GM18511 (cell line): ENCODE results near the gene ALOX15.
"Not testable (repeated sequence)": the region's sequence is repeated elsewhere in the genome, so short reads cannot be mapped to it uniquely, and the experiment has no call there.

ENCODE experiments used
- ATAC-seq: cut with Tn5 transposase; IDR thresholded peaks from one replicate; pipeline ENCODE4 v1.9.1; 2021; ENCODE audit warnings: mild to moderate bottlenecking, moderate library complexity; ENCODE audit not compliant: unreplicated experiment

Gene ALOX15

DNA sequence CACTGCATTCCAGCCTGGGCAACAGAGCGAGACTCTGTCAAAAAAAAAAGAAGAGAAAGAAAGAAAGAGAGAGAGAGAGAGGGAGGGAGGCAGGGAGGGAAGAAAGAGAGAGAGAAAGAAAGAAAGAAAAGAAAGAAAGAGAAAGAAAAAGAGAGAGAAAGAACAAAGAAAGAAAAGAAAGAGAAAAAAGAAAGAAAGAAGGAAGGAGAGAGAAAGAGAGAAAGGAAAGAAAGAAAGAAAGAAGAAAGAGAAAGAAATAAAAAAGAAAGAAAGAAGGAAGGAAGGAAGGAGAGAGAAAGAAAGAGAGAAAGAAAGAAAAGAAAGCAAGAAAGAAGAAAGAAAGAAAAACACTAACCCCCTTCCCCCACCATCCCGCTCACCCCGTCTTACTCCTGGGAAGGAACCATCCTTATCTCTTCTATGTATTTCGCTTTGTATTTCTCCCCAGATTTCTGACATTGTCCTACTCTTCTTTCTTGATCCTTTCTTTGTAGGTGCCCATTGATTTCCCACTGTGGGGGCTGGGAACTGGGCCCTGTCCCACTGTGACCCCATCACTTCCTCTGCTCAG, 20.9 kb downstream of the ALOX15 start:
- ATAC-seq, result no peak

GRCh38 chr17:4617590-4618351, 23.7 kb downstream of the ALOX15 start:
- no peak for ATAC-seq

GRCh38 chr17:4617090-4617489, 24.4 kb downstream of the ALOX15 start:
- ATAC-seq, result no peak

- ATAC-seq, result no peak
These were observed 25.0 kb downstream of the ALOX15 start for GRCh38 chr17:4616476-4616875.

GRCh38 chr17:4610656-4611055, 30.8 kb downstream of the ALOX15 start:
- no peak for ATAC-seq

DNA sequence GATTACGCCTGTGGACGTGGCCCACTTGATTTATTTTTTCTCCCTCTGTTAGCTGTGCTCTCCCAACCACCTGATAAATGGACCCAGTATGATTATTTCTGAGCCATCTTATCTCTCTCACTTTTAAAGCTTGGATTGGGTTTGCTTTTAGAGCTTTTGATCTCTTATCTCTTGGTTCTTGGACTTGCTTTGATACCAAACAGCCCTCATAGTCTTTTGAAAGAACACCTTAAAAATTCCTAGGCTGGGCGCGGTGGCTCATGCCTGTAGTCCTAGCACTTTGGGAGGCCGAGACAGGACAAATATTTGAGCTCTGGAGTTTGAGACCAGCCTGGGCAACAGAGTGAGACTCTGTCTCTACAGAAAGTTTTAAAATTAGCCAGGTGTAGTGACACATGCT, 31.3 kb downstream of the ALOX15 start:
- ATAC-seq, result no peak

DNA sequence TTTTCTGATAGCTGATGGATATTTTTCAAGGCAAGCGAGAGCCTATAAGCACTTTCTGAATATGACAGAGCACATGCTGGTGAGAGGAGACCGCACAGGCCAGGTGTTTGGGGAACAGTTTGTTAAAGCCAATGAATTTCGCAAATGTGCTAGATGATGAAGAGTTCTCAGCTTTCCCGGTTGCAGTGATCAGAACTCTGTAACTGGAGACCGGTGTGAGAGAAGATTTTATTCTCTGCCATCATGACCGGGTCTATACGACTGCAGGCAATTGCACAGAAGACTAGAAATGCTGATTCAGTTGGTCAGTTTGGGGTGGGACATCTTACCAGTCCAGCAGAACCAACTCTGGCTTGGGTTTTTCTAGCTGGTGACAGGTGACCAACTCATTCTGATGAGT, 31.7 kb downstream of the ALOX15 start:
- no peak for ATAC-seq

GRCh38 chr17:4607773-4608187, 33.7 kb downstream of the ALOX15 start:
- no peak for ATAC-seq

GRCh38 chr17:4607261-4607741, 34.2 kb downstream of the ALOX15 start:
- no peak for ATAC-seq

DNA sequence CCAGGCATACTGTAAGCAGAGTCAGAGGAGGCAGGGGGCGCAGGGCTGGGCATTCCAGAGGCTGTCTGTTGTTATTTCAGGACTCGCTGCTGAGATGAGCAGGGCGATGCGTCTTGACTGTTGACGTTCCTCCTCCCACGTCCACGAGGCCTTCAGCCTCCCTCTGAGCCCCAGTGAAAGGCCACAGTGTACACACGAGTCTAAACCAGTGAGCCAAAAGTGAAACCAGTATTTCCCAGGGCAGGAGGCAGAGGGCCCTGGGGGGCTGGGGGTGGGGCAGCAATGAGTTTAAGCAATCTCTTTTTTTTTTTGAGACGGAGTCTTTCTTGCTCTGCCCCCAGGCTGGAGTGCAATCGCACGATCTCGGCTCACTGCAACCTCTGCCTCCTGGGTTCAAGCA, 35.7 kb downstream of the ALOX15 start:
- no peak for ATAC-seq

DNA sequence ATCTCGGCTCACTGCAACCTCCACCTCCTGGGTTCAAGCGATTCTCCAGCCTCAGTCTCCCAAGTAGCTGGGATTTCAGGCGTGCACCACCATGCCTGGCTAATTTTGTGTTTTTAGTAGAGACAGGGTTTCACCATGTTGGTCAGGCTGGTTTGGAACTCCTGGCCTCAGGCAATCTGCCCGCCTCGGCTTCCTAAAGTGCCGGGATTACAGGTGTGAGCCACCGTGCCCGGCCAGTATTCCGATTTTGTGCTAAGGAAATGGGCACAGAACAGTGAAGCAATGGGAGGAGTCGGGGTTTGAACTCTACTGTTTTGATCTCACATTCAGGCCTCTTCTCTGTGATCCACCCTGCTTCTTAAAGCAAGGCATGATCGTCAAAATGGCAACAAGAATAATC, 36.7 kb downstream of the ALOX15 start:
- ATAC-seq, result not testable (repeated sequence)

- no peak for ATAC-seq
These were observed 37.3 kb downstream of the ALOX15 start for GRCh38 chr17:4604111-4604644.

- no peak for ATAC-seq
These were observed 39.4 kb downstream of the ALOX15 start for GRCh38 chr17:4602041-4602440.

DNA sequence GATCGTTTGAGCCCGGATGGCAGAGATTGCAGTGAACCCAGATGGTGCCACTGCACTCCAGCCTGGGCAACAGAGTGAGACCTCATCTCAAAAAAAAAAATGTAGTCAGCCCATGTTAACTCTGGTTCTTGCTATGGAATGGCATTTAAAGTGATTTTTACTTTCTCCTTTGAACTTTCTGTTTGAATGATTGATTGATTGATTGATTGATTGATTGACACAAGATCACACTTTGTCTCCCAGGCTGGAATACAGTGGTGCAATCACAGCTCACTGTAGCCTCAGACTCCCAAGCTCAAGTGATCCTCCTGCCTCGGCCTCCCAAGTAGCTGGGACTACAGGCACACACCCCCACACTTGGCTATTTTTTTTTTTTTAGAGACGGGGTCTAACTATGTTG, 40.2 kb downstream of the ALOX15 start:
- ATAC-seq, result no peak

DNA sequence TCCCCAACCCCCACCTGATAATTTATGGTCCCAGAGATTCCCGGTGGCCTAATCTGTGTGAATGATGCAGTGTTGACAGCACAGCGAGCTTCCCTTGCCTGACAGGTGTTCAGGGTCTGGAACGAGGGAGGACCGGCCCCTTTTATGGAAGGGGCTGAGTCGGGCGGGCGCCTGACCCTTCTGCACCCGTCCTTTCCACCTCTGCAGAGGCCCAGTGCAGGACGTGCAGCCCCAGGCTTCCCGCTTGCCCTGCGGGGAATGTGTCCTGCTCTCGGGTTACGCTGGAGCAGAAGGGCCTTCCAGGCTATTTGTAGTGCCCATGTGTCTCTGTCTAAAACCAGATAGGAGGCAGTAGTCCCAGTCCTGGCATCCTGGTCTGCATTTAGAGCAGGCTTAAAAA, 40.9 kb downstream of the ALOX15 start:
- no peak for ATAC-seq

- no peak for ATAC-seq
These were observed 41.8 kb downstream of the ALOX15 start for GRCh38 chr17:4599505-4600281.

GRCh38 chr17:4598776-4599504, 42.5 kb downstream of the ALOX15 start:
- no peak for ATAC-seq

- no peak for ATAC-seq
These were observed 43.5 kb downstream of the ALOX15 start for GRCh38 chr17:4597975-4598374.

DNA sequence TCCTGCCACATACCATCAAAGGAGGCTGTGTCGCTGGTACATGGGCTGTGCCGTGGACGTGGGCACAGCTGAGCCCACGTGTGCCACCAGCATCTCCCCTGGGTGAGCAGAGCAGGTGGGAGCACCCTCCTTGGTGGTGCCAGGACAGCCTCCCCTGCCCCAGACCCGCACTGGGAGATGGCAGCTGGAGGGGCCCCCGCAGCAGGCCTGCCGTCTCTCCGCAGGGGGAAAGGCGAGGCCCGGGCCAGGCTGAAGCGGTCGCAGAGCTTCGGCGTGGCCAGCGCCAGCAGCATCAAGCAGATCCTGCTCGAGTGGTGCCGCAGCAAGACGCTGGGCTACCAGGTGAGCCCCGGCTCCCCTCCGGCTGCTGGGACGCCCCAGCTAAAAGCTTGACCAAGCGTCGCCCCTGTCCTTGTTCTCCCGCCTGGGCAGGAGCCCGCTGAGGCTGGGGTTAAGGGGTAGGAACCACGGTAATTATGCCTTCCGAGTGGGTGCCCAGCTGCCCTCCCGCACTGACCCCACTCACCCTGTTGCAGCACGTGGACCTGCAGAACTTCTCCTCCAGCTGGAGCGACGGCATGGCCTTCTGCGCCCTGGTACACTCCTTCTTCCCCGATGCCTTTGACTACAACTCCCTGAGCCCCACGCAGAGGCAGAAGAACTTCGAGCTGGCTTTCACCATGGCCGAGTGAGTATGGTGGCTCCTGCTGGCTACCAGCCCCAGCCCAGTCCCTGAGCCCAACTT, 44.7 kb downstream of the ALOX15 start:
- no peak for ATAC-seq

DNA sequence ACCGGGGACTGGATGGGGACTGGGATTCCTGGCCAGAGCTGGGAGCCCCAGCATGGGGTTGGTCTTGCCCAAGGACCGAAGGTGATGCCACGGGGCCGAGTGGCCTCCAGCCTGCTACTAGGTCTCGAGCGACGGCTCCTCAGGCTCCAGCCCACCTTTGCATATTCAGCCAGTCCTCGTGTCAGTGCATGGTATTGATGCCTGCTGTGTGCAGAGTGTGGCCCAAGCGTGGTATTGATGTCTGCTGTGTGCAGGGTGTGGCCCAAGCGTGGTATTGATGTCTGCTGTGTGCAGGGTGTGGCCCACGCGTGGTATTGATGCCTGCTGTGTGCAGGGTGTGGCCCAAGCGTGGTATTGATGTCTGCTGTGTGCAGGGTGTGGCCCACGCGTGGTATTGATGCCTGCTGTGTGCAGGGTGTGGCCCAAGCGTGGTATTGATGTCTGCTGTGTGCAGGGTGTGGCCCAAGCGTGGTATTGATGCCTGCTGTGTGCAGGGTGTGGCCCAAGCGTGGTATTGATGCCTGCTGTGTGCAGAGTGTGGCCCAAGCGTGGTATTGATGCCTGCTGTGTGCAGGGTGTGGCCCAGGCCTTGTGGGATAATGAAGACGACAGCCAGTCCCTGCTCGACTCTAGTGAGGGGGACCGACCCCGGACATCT, 45.7 kb downstream of the ALOX15 start:
- not testable (repeated sequence) for ATAC-seq
